ENCODE data around the gene ZFP36.
"Not testable (repeated sequence)": the region's sequence is repeated elsewhere in the genome, so short reads cannot be mapped to it uniquely, and the experiment has no call there.

GRCh38 chr19:39451257-39451656, 44.6 kb downstream of the ZFP36 start:
- not testable (repeated sequence) for TF ChIP-seq CTCF (conservative IDR thresholded peaks at IDR 0.05); ZFX (IDR thresholded peaks at IDR 0.05)

Measured in C4-2B (cell line).